GM12801 (cell line): Measurements from ENCODE around the gene BCAS1.

Experiments
- TF ChIP-seq, protein P1 (sequence below): IDR thresholded peaks from one replicate; pipeline ENCODE4 v1.5.1; 2011; ENCODE audit warnings: control low read depth; ENCODE audit not compliant: insufficient read length; ENCODE audit errors: extremely low read depth

BCAS1 gene

GRCh38 chr20:54020868-54021267 lies 49.5 kb downstream of the BCAS1 start:
- TF ChIP-seq, protein P1, sequence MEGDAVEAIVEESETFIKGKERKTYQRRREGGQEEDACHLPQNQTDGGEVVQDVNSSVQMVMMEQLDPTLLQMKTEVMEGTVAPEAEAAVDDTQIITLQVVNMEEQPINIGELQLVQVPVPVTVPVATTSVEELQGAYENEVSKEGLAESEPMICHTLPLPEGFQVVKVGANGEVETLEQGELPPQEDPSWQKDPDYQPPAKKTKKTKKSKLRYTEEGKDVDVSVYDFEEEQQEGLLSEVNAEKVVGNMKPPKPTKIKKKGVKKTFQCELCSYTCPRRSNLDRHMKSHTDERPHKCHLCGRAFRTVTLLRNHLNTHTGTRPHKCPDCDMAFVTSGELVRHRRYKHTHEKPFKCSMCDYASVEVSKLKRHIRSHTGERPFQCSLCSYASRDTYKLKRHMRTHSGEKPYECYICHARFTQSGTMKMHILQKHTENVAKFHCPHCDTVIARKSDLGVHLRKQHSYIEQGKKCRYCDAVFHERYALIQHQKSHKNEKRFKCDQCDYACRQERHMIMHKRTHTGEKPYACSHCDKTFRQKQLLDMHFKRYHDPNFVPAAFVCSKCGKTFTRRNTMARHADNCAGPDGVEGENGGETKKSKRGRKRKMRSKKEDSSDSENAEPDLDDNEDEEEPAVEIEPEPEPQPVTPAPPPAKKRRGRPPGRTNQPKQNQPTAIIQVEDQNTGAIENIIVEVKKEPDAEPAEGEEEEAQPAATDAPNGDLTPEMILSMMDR: no peak

GRCh38 chr20:54020348-54020747 lies 50.0 kb downstream of the BCAS1 start:
- TF ChIP-seq, protein P1: no peak

GRCh38 chr20:54019585-54019984 lies 50.8 kb downstream of the BCAS1 start:
- TF ChIP-seq, protein P1: no peak

DNA sequence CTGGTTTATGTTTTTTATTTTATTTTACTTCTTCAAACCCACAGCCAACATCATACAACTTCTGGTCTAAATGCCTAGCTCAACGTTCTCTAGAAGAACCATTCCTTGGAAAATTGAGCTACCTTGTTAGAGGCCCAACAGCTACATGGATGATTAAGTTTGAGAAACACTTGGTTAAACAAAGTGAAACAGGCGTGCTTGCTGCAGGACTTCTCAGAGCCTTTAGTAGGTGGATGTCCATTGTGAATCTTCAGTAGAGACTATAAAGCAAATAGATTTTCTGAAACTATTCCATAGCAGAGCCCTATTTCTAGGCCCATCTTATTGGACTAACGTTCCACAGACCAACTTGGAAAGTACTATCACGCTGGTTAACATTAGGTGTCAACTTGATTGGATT lies 51.3 kb downstream of the BCAS1 start:
- TF ChIP-seq, protein P1: no peak

GRCh38 chr20:54017846-54018245 lies 52.5 kb downstream of the BCAS1 start:
- TF ChIP-seq, protein P1: no peak

- TF ChIP-seq, protein P1: no peak
Measured at GRCh38 chr20:54015496-54015895, 54.9 kb downstream of the BCAS1 start.

DNA sequence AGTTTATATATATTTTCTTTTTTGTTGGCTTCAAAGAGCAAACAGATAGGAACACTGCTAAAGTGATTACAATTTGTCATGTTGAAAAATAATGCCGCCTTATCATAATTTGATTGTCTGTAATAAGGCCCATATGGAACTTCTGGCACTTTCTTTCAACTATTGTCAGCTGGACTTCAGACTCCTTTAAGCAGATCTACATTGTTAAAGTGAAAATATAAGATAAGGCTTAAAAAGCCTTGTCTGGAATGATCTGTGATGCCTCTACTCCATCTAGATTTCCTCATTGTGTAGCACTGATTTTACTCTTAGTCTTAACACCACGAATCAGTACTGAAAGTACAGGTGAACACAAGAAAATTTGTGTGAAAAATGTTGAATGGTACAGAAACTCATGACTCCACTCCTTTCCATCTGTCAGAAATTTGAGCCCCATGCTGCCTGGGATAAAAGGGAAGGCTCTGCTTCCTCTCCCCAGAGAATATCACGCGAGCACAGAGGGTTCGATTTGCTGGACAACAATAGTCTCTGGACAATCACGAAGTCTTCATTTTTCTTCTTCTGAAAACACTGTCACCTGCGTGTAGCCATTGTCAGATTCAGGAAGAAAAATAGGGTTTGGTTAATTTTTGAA lies 56.0 kb downstream of the BCAS1 start:
- TF ChIP-seq, protein P1: no peak

DNA sequence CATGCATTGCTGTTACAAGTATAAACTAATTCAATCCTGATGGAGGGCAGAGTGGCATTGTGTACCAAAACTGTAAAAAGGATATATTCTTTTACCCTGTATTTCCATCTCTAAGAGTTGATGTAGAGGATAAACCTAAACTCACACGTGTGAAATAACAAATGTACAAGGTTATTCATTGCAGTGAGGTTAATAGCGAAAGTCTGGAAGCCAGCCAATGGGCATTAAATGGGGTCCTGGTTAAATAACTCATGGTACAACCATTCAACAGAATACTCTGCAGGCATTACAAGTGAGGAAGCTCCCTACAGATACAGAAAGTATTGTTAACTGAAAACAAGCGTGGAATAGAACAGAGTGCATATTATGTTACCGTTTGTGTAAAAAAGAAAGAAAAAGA lies 56.9 kb downstream of the BCAS1 start:
- TF ChIP-seq, protein P1: no peak
